PC-3 (cell line): ENCODE data around the gene APOBEC3G. TPM values are rescaled to one million over a fixed set of nuclear protein-coding genes. Genes with fewer than 3 reads are reported as not detected.

Experiments used
- ATAC-seq: fragments of 200-7000 bp; cut with Tn5 transposase; 2 replicates; pipeline ENCODE4 v1.9.1; 2020; ENCODE audit warnings: mild to moderate bottlenecking, moderate library complexity
- BruUV-seq: library from RNA; stranded (reverse); fragments of 400-500 nt; replicated peaks from 2 replicates; lab custom pipeline; 2021; lab: Mats Ljungman, UMichigan
- CTCF ChIA-PET: fragments of 300-600 bp; sonication (Branson Sonifier 250); formaldehyde crosslinking; loops from one replicate; lab custom pipeline; 2022; ENCODE audit warnings: antibody characterized with exemption; lab: Charles Lee
- POLR2A ChIA-PET: fragments of 300-600 bp; sonication (Branson Sonifier 250); formaldehyde crosslinking; loops from one replicate; lab custom pipeline; 2022; ENCODE audit warnings: antibody characterized with exemption; ENCODE audit not compliant: unreplicated experiment; lab: Charles Lee
- DNase-seq: peaks from one replicate; pipeline ENCODE4 v3.0.0-alpha.2; 2015
- H2AFZ ChIP-seq: fragments of 300-600 bp; sonication (generic); 2 replicates; pipeline ENCODE4 v1.6.0; 2016; ENCODE audit warnings: antibody characterized with exemption, low read length
- H3F3A ChIP-seq: fragments of 300-600 bp; sonication (generic); one replicate; pipeline ENCODE4 v1.6.0; 2017; ENCODE audit warnings: antibody characterized with exemption, low read length, control low read depth, mild to moderate bottlenecking; ENCODE audit not compliant: unreplicated experiment
- H3K27ac ChIP-seq: fragments of 300-600 bp; sonication (generic); 2 replicates; pipeline ENCODE4 v1.5.1; 2016; ENCODE audit warnings: mild to moderate bottlenecking, low read length
- H3K27me3 ChIP-seq: fragments of 300-600 bp; sonication (generic); 2 replicates; pipeline ENCODE4 v1.6.1; 2016; ENCODE audit warnings: low read length, mixed read lengths
- H3K36me3 ChIP-seq: fragments of 300-600 bp; sonication (generic); 2 replicates; pipeline ENCODE4 v1.6.1; 2016; ENCODE audit warnings: low read depth, mixed run types, low read length, mixed read lengths
- H3K4me1 ChIP-seq: fragments of 300-600 bp; sonication (generic); 2 replicates; pipeline ENCODE4 v1.5.1; 2016; ENCODE audit warnings: low read length; ENCODE audit not compliant: insufficient read depth
- H3K4me2 ChIP-seq: fragments of 300-600 bp; sonication (generic); 2 replicates; pipeline ENCODE4 v1.6.0; 2016; ENCODE audit warnings: low read length
- H3K4me3 ChIP-seq: fragments of 300-600 bp; sonication (generic); 2 replicates; pipeline ENCODE4 v1.5.1; 2016; ENCODE audit warnings: mild to moderate bottlenecking, low read length, mixed read lengths
- H3K79me2 ChIP-seq: fragments of 300-600 bp; sonication (generic); 2 replicates; pipeline ENCODE4 v1.6.1; 2017; ENCODE audit warnings: low read length, mixed read lengths
- H3K9ac ChIP-seq: fragments of 300-600 bp; sonication (generic); 2 replicates; pipeline ENCODE4 v1.6.0; 2016; ENCODE audit warnings: mild to moderate bottlenecking, low read length
- H3K9me2 ChIP-seq: fragments of 300-600 bp; sonication (generic); replicated peaks from 2 replicates; pipeline ENCODE4 v1.6.1; 2016; ENCODE audit warnings: mixed run types, low read length, mixed read lengths
- H3K9me3 ChIP-seq: fragments of 300-600 bp; sonication (generic); 2 replicates; pipeline ENCODE4 v1.6.1; 2016; ENCODE audit warnings: low read length, mixed read lengths
- H4K20me1 ChIP-seq: fragments of 300-600 bp; sonication (generic); 2 replicates; pipeline ENCODE4 v1.6.1; 2016; ENCODE audit warnings: low read length, mixed read lengths
- CTCF ChIP-seq: fragments of 300-600 bp; sonication (generic); conservative IDR thresholded peaks from 2 replicates; pipeline ENCODE4 v1.5.1; 2017; ENCODE audit warnings: antibody characterized with exemption, low read depth, mild to moderate bottlenecking, low read length
- EZH2 ChIP-seq: fragments of 300-600 bp; sonication (generic); IDR thresholded peaks from one replicate; pipeline ENCODE4 v1.6.1; 2017; ENCODE audit warnings: antibody characterized with exemption, mild to moderate bottlenecking, low read length; ENCODE audit not compliant: unreplicated experiment
- EZH2phosphoT487 ChIP-seq: fragments of 300-600 bp; sonication (generic); IDR thresholded peaks from 2 replicates; pipeline ENCODE4 v1.6.1; 2018; ENCODE audit warnings: mild to moderate bottlenecking, antibody characterized with exemption, low read length, borderline replicate concordance
- intact Hi-C: fragments of 100-400 bp; cut with micrococcal nuclease; formaldehyde crosslinking; loops from 2 replicates; pipeline ENCODE4 v1.9.0; 2023
- total RNA-seq: library from RNA; depleted of rRNA; stranded (reverse); fragments of >200 nt; gene quantifications from 2 replicates; pipeline ENCODE4 v1.2.3, GENCODE V29; 2014

The APOBEC3G gene
- total RNA-seq, 1 experiment from 2014 or later, result 4.4 TPM

DNA sequence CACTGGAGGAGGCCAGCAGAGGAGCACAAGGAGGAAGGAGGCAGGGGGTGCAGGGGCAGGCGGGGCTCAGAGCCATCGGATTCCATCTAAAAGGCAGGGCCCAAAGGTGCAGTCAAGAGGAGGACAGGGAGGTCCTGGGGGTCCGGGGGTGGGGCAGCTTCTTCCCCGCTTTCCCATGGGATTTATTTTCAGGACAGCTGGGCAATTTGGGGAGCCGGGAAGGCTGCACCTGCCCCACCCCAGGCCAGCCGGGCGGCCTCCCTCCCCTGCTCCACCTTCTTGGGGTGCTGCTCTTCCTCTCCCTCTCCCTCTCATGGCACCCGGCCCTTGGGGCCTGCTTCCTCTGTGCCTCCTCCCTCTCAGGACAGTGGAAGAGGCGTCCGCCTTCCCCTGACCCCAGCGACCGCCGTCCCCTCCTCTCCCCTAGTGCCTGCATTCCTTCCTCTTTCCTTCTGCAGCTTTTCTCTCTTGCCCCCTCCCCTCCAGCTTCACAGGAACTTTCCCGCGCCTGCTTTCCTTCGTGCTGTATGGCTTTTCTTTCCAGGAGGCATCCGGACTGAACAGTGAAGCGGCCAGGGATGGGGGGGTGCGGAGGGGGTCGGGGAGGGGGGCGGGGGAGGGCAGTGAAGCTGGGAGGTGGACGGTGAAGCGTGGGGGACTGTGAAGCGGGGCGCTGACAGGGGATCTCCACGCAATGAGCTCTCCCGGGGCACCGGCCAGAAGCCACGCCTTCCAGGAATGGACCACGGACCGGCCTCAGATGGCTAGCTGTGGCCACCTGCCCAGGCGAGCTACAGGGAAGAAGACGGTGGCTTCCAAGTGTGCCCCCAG lies 46.9 kb downstream of the APOBEC3G start:
- ATAC-seq, result no peak
- no peak overlapping the region for H3K4me3 ChIP-seq
- no peak for DNase-seq
- H2AFZ ChIP-seq, result no peak overlapping the region
- no peaks in the 10 kb centered on the region for H3F3A ChIP-seq
- no peaks in the 10 kb centered on the region for H3K9me3 ChIP-seq
- no peak overlapping the region for H3K27ac ChIP-seq
- CTCF ChIA-PET, result interaction anchor here (0.6 kb wide), 1 partner anchor 12 kb away, joined by 4 read pairs; no protein-coding TSS in a partner anchor
- no peaks in the 10 kb centered on the region for H3K27me3 ChIP-seq
- no peaks in the 10 kb centered on the region for H3K79me2 ChIP-seq
- H3K4me2 ChIP-seq, result no peak overlapping the region
- POLR2A ChIA-PET, result no interaction called here
- no peak overlapping the region for H3K9ac ChIP-seq
- TF ChIP-seq CTCF, result no peak
- TF ChIP-seq EZH2phosphoT487, result no peak
- no peak for TF ChIP-seq EZH2
- BruUV-seq, result no TSS peak
- H3K36me3 ChIP-seq, result no peaks in the 10 kb centered on the region
- H3K4me1 ChIP-seq, result no peaks in the 10 kb centered on the region; the same call in 1 of the 2 replicates
- no peaks in the 10 kb centered on the region for H4K20me1 ChIP-seq
- intact Hi-C loops, result no loop called here
- no peaks in the 10 kb centered on the region for H3K9me2 ChIP-seq

GRCh38 chr22:39125622-39126021 lies 48.5 kb downstream of the APOBEC3G start:
- H3K4me2 ChIP-seq, result no peak overlapping the region
- intact Hi-C loops, result no loop called here
- no peaks in the 10 kb centered on the region for H3F3A ChIP-seq
- TF ChIP-seq CTCF (no peak), EZH2phosphoT487 (no peak), EZH2 (no peak)
- no peaks in the 10 kb centered on the region for H3K79me2 ChIP-seq
- no peak overlapping the region for H3K4me3 ChIP-seq
- no peak overlapping the region for H3K27ac ChIP-seq
- no peaks in the 10 kb centered on the region for H3K9me2 ChIP-seq
- no peak overlapping the region for H2AFZ ChIP-seq
- POLR2A ChIA-PET, result no interaction called here
- H3K36me3 ChIP-seq, result no peaks in the 10 kb centered on the region
- no peak overlapping the region for H3K9ac ChIP-seq
- no peaks in the 10 kb centered on the region for H3K9me3 ChIP-seq
- no peaks in the 10 kb centered on the region; the same call in 1 of the 2 replicates for H3K4me1 ChIP-seq
- DNase-seq (no peak), ATAC-seq (no peak)
- H4K20me1 ChIP-seq, result no peaks in the 10 kb centered on the region
- no TSS peak for BruUV-seq
- H3K27me3 ChIP-seq, result no peaks in the 10 kb centered on the region
- CTCF ChIA-PET, result no interaction called here

- CTCF ChIA-PET, result no interaction called here
- Histone ChIP-seq H3K4me2 (no peak overlapping the region), H3K9ac (no peak overlapping the region), H3K4me1 (no peaks in the 10 kb centered on the region), H3K4me3 (no peak overlapping the region), H4K20me1 (no peaks in the 10 kb centered on the region), H3K36me3 (no peaks in the 10 kb centered on the region), H3K27me3 (no peaks in the 10 kb centered on the region), H3K79me2 (no peaks in the 10 kb centered on the region), H2AFZ (no peak overlapping the region), H3K27ac (no peak overlapping the region), H3F3A (no peaks in the 10 kb centered on the region), H3K9me2 (no peaks in the 10 kb centered on the region), H3K9me3 (no peaks in the 10 kb centered on the region)
- TF ChIP-seq CTCF, result no peak
- TF ChIP-seq EZH2phosphoT487, result no peak
- TF ChIP-seq EZH2, result no peak
- ATAC-seq, result no peak
- POLR2A ChIA-PET, result no interaction called here
- no TSS peak for BruUV-seq
- intact Hi-C loops, result no loop called here
- DNase-seq, result no peak
These were observed 51.4 kb downstream of the APOBEC3G start for GRCh38 chr22:39128508-39128907.
